Psoas muscle (tissue), 8 donors: ENCODE measurements around the gene PITPNC1. TPM values are rescaled to one million over a fixed set of nuclear protein-coding genes. Genes with fewer than 3 reads are reported as not detected.

Experiments used
- ATAC-seq, 4 donors: fragments of 200-7000 bp; cut with Tn5 transposase; one replicate each; pipeline ENCODE4 v1.9.1; 2020; ENCODE audit warnings: moderate library complexity in 3 of 4, mild to moderate bottlenecking in 2 of 4
- DNase-seq, 2 donors: peaks; one replicate each; pipeline ENCODE4 v3.0.0-alpha.2; 2020
- H3K27ac ChIP-seq: fragments of 200-600 bp; one replicate; pipeline ENCODE4 v1.8.0; 2022
- H3K27me3 ChIP-seq, 3 donors: fragments of 200-600 bp in 1 of 3; one replicate each; pipeline versions ENCODE4 v1.6.1 to v1.8.0; 2013 to 2022; ENCODE audit warnings: low read length in 2 of 3, mild to moderate bottlenecking in 2 of 3, moderate library complexity in 1 of 3; ENCODE audit not compliant: insufficient read depth in 3 of 3
- H3K36me3 ChIP-seq, 2 donors: fragments of 200-600 bp in 1 of 2; one replicate each; pipeline versions ENCODE4 v1.6.1 to v1.8.0; 2013 to 2022; ENCODE audit warnings: low read depth in 1 of 2, mild to moderate bottlenecking in 1 of 2, moderate library complexity in 1 of 2; ENCODE audit not compliant: insufficient read depth in 1 of 2
- H3K4me1 ChIP-seq: fragments of 200-600 bp; one replicate; pipeline ENCODE4 v1.8.0; 2022
- H3K4me3 ChIP-seq: fragments of 200-600 bp; one replicate; pipeline ENCODE4 v1.8.0; 2022; ENCODE audit warnings: mild to moderate bottlenecking
- H3K9me3 ChIP-seq: fragments of 200-600 bp; one replicate; pipeline ENCODE4 v1.8.0; 2022
- CTCF ChIP-seq: fragments of 200-600 bp; IDR thresholded peaks from one replicate; pipeline ENCODE4 v1.8.0; 2022; ENCODE audit warnings: antibody characterized with exemption
- WGBS, 3 donors: extraction: QIAGEN DNeasy Blood & Tissue Kit; methylation state at CpG; one replicate each; pipeline versions ENCODE4 v1.1.6 to v1.1.7; 2013; 5-methylcytosine and 5-hydroxymethylcytosine counted together
- intact Hi-C, 2 donors: fragments of 100-400 bp; cut with DNase I; formaldehyde crosslinking; loops; one replicate each; pipeline versions ENCODE4 v1.11.0 to v1.14.2; 2022
- polyA plus RNA-seq, 3 donors: library from polyadenylated mRNA; stranded (reverse); fragments of 200-250 nt; gene quantifications; one replicate each; pipeline ENCODE4 v1.2.3, GENCODE V29; 2013
- total RNA-seq, 4 donors: library from RNA; stranded (reverse); fragmentation: NEBNext Ultra II Directional in 2 of 4; extraction: Animal tissue kit (Norgen Biotek cat#: 25700) in 2 of 4; gene quantifications; one replicate each; pipeline versions ENCODE4 v1.2.1 to v1.2.4, GENCODE V29; 2021 to 2023
- donor health status: healthy with polysubstance abuse.
- donor health status: DM: no; HTN: no; CAD: no; lungs with moderate emphysema.
- donor health status: Bipolar disorder and iron deficiency.
- donor health status: healthy.
- donor health status: DM: yes; HTN: yes; CAD: no.
- donor health status: DM: no; HTN: no; CAD: no.
- donor health status: DM: no; HTN: no; CAD: no.
- donor health status: DM: yes; HTN: yes; CAD: no.

PITPNC1 gene
- total and polyA plus RNA-seq, 7 donors: 4.4 to 54.7 (median 6.6) TPM

- 52 to 77% (median 53%) methylated on average over 10 of the region's 10 CpGs for WGBS, 3 donors
- no peak for TF ChIP-seq CTCF
- no peak overlapping the region for H3K27ac ChIP-seq
- H3K9me3 ChIP-seq: no peaks in the 10 kb centered on the region
- peaks cover 0 to 3% (median 0%) of the 10 kb centered on the region in 3 donors for H3K27me3 ChIP-seq
- H3K36me3 ChIP-seq: no peaks in the 10 kb centered on the region
- H3K4me3 ChIP-seq: peak overlapping the region; percentile 41
- H3K4me1 ChIP-seq: peaks cover 24% of the 10 kb centered on the region
- intact Hi-C loops: no loop called here
- DNase-seq (no peak), ATAC-seq (peak in 1 of 4 donors; percentile 6)
Measured at GRCh38 chr17:67520916-67521774, 144.1 kb downstream of the PITPNC1 start.

DNA sequence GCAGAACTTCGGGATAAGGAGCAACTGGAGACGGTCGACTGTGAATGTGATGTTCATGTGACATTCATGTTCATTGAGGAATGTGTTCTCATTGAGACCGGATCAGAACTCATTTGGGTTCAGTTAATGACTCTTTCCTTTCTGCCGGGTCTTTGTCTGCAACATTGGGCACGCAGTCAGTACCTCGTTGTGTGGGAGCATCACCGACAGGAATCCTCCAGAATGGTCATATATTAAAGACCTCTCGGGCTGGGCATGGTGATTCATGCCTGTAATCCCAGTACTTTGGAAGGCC, 144.6 kb downstream of the PITPNC1 start:
- Histone ChIP-seq H3K4me1 (peaks cover 24% of the 10 kb centered on the region), H3K36me3 (no peaks in the 10 kb centered on the region), H3K27ac (no peak overlapping the region), H3K4me3 (no peak overlapping the region), H3K27me3 (peaks cover 0 to 3% (median 0%) of the 10 kb centered on the region in 3 donors), H3K9me3 (no peaks in the 10 kb centered on the region)
- no peak for TF ChIP-seq CTCF
- ATAC-seq: no peak
- 51 to 78% (median 54%) methylated on average over 9 of the region's 9 CpGs for WGBS, 3 donors
- intact Hi-C loops: no loop called here
- DNase-seq: no peak

- H3K27ac ChIP-seq: no peak overlapping the region
Measured at GRCh38 chr17:67523101-67523500, 146.0 kb downstream of the PITPNC1 start.

DNA sequence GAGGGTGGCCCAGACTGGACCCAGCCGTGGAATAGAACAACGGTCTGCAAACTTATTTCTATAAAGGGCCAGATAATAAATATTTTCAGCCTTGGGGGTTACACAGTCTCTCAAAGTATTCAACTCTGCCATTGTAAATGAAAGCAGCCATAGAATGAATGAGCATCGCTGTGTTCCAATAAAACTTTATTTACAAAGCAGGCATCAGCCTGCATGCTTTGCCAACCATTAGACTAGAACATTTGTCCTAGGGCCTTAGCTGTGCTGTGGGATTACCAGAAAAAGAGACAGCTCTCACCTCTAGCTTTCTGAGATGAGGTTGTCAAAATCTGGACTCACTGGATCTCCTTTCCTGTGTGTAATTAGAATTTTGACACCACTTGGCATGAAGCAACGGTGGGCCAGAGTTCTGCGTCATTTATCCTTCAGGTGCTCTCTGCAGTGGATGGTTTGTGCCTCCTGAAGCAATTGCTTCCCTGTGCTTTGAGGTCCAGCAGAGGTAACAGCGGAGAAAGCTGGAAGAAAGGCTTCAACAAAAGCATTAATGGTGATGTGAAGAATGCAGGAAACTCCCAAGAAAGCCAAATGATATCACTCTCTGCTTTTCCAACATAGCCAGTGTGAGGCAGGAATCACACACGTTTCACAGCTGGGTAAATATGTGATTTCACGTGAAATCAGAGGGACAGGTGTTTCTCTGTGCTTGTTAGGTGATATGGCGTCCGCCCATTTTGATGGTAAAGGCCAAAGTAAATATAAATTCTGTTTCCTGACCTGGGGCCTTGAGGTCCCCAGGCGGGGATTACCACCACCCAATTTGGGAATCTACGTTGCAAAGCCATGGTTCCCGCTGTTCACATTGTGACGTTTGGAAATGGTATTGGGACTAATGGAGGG, 148.4 kb downstream of the PITPNC1 start:
- H3K27me3 ChIP-seq: peaks cover 0 to 3% (median 0%) of the 10 kb centered on the region in 3 donors
- no peak overlapping the region for H3K27ac ChIP-seq
- DNase-seq: no peak
- TF ChIP-seq CTCF: no peak
- peaks cover 13% of the 10 kb centered on the region for H3K4me1 ChIP-seq
- ATAC-seq: no peak
- H3K9me3 ChIP-seq: no peaks in the 10 kb centered on the region
- 73 to 83% (median 79%) methylated on average over 14 of the region's 14 CpGs for WGBS, 3 donors
- intact Hi-C loops: no loop called here
- no peaks in the 10 kb centered on the region for H3K36me3 ChIP-seq
- H3K4me3 ChIP-seq: no peak overlapping the region

More at GRCh38 chr17:67523101-67523500, 146.0 kb downstream of the PITPNC1 start:
- TF ChIP-seq CTCF: no peak
- intact Hi-C loops: no loop called here
- peaks cover 24% of the 10 kb centered on the region for H3K4me1 ChIP-seq
- H3K36me3 ChIP-seq: no peaks in the 10 kb centered on the region
- WGBS, 3 donors: 74 to 85% (median 80%) methylated on average over 5 of the region's 5 CpGs
- DNase-seq (no peak), ATAC-seq (no peak)
- peaks cover 0 to 3% (median 0%) of the 10 kb centered on the region in 3 donors for H3K27me3 ChIP-seq
- no peaks in the 10 kb centered on the region for H3K9me3 ChIP-seq
- H3K4me3 ChIP-seq: no peak overlapping the region
